HEK293 (cell line): ENCODE results near the gene FRMD4B.

Experiments
- FEZF1 ChIP-seq: fragments of 450-650 bp; formaldehyde crosslinking; IDR thresholded peaks from 2 replicates; pipeline ENCODE4 v1.5.1; 2016; ENCODE audit warnings: missing biosample characterization, missing genetic modification characterization
- GFI1B ChIP-seq: fragments of 450-650 bp; formaldehyde crosslinking; IDR thresholded peaks from 2 replicates; pipeline ENCODE4 v1.5.1; 2016; ENCODE audit warnings: missing biosample characterization, missing genetic modification characterization
- HIC1 ChIP-seq: fragments of 450-650 bp; formaldehyde crosslinking; IDR thresholded peaks from 2 replicates; pipeline ENCODE4 v1.5.1; 2016; ENCODE audit warnings: missing biosample characterization, missing genetic modification characterization
- MEIS1 ChIP-seq: sonication (generic); formaldehyde crosslinking; IDR thresholded peaks from 2 replicates; pipeline ENCODE4 v1.8.1; 2022; ENCODE audit warnings: missing genetic modification reagents, mild to moderate bottlenecking, borderline replicate concordance
- SP7 ChIP-seq: fragments of 450-650 bp; formaldehyde crosslinking; IDR thresholded peaks from 2 replicates; pipeline ENCODE4 v1.5.1; 2016; ENCODE audit warnings: missing biosample characterization, missing genetic modification characterization
- YY2 ChIP-seq: fragments of 450-650 bp; formaldehyde crosslinking; IDR thresholded peaks from 2 replicates; pipeline ENCODE4 v1.5.1; 2016; ENCODE audit warnings: missing biosample characterization, missing genetic modification characterization
- ZBTB11 ChIP-seq: fragments of 450-650 bp; formaldehyde crosslinking; conservative IDR thresholded peaks from 2 replicates; pipeline ENCODE4 v1.5.1; 2016; ENCODE audit warnings: low read depth, missing biosample characterization, missing genetic modification characterization
- ZEB2 ChIP-seq: fragments of 450-650 bp; formaldehyde crosslinking; IDR thresholded peaks from 2 replicates; pipeline ENCODE4 v1.5.1; 2016; ENCODE audit warnings: missing biosample characterization, missing genetic modification characterization
- ZNF138 ChIP-seq: fragments of 450-650 bp; formaldehyde crosslinking; IDR thresholded peaks from 2 replicates; pipeline ENCODE4 v1.5.1; 2016; ENCODE audit warnings: missing biosample characterization, missing genetic modification characterization, borderline replicate concordance
- ZNF2 ChIP-seq: fragments of 450-650 bp; formaldehyde crosslinking; IDR thresholded peaks from 2 replicates; pipeline ENCODE4 v1.5.1; 2016; ENCODE audit warnings: missing biosample characterization, missing genetic modification characterization
- ZNF239 ChIP-seq: fragments of 450-650 bp; formaldehyde crosslinking; IDR thresholded peaks from 2 replicates; pipeline ENCODE4 v1.5.1; 2016; ENCODE audit warnings: missing biosample characterization, missing genetic modification characterization
- ZNF26 ChIP-seq: fragments of 450-650 bp; formaldehyde crosslinking; IDR thresholded peaks from 2 replicates; pipeline ENCODE4 v1.5.1; 2016; ENCODE audit warnings: missing biosample characterization, missing genetic modification characterization
- ZNF266 ChIP-seq: fragments of 450-650 bp; formaldehyde crosslinking; IDR thresholded peaks from 2 replicates; pipeline ENCODE4 v1.5.1; 2016; ENCODE audit warnings: missing biosample characterization, missing genetic modification characterization, low read depth
- ZNF335 ChIP-seq: fragments of 450-650 bp; formaldehyde crosslinking; conservative IDR thresholded peaks from 2 replicates; pipeline ENCODE4 v1.5.1; 2016; ENCODE audit warnings: missing biosample characterization, missing genetic modification characterization
- ZNF350 ChIP-seq: fragments of 450-650 bp; formaldehyde crosslinking; IDR thresholded peaks from 2 replicates; pipeline ENCODE4 v1.5.0; 2017; ENCODE audit warnings: missing biosample characterization, mild to moderate bottlenecking, missing genetic modification characterization
- ZNF398 ChIP-seq: fragments of 450-650 bp; formaldehyde crosslinking; IDR thresholded peaks from 2 replicates; pipeline ENCODE4 v1.5.1; 2017; ENCODE audit warnings: missing biosample characterization, missing genetic modification characterization
- ZNF521 ChIP-seq: fragments of 450-650 bp; formaldehyde crosslinking; IDR thresholded peaks from 2 replicates; pipeline ENCODE4 v1.5.1; 2017; ENCODE audit warnings: missing biosample characterization, mild to moderate bottlenecking, missing genetic modification characterization
- ZNF548 ChIP-seq: fragments of 450-650 bp; formaldehyde crosslinking; IDR thresholded peaks from 2 replicates; pipeline ENCODE4 v1.5.1; 2016; ENCODE audit warnings: missing biosample characterization, missing genetic modification characterization
- ZNF558 ChIP-seq: fragments of 450-650 bp; formaldehyde crosslinking; IDR thresholded peaks from 2 replicates; pipeline ENCODE4 v1.5.1; 2016; ENCODE audit warnings: missing biosample characterization, missing genetic modification characterization
- ZNF560 ChIP-seq: fragments of 450-650 bp; formaldehyde crosslinking; IDR thresholded peaks from 2 replicates; pipeline ENCODE4 v1.5.1; 2017; ENCODE audit warnings: missing biosample characterization, missing genetic modification characterization, borderline replicate concordance
- ZNF658 ChIP-seq: fragments of 450-650 bp; formaldehyde crosslinking; IDR thresholded peaks from 2 replicates; pipeline ENCODE4; 2016; ENCODE audit warnings: missing biosample characterization, missing genetic modification characterization
- ZXDB ChIP-seq: fragments of 450-650 bp; formaldehyde crosslinking; IDR thresholded peaks from 2 replicates; pipeline ENCODE4 v1.5.1; 2016; ENCODE audit warnings: missing biosample characterization, missing genetic modification characterization
- TF ChIP-seq, protein P1 (sequence below): fragments of 450-650 bp; formaldehyde crosslinking; IDR thresholded peaks from 2 replicates; pipeline ENCODE4 v1.5.1; 2016; ENCODE audit warnings: missing biosample characterization, missing genetic modification characterization
- TF ChIP-seq, protein P2 (sequence below): fragments of 450-650 bp; formaldehyde crosslinking; IDR thresholded peaks from 2 replicates; pipeline ENCODE4 v1.5.1; 2016; ENCODE audit warnings: missing biosample characterization, missing genetic modification characterization
- TF ChIP-seq, protein P3 (sequence below): fragments of 450-650 bp; formaldehyde crosslinking; IDR thresholded peaks from 2 replicates; pipeline ENCODE4 v1.5.1; 2017; ENCODE audit warnings: missing biosample characterization, missing genetic modification characterization
- TF ChIP-seq, protein P4 (sequence below): fragments of 450-650 bp; formaldehyde crosslinking; IDR thresholded peaks from 2 replicates; pipeline ENCODE4 v1.5.1; 2016; ENCODE audit warnings: missing biosample characterization, missing genetic modification characterization

Gene FRMD4B

GRCh38 chr3:69385723-69386555 is at the start of gene FRMD4B (continued):
- TF ChIP-seq ZNF521 (tag by site-specific recombination) (no peak), ZNF266 (tag by site-specific recombination) (no peak), ZNF658 (no peak), YY2 (tag by site-specific recombination) (no peak), ZNF26 (tag by site-specific recombination) (no peak), SP7 (tag by site-specific recombination) (no peak), ZNF398 (tag by site-specific recombination) (no peak), ZNF335 (tag by site-specific recombination) (peak; percentile 80), ZNF548 (tag by site-specific recombination) (no peak), ZNF558 (no peak), GFI1B (tag by site-specific recombination) (no peak), MEIS1 (CRISPR knock-in tag) (no peak), ZXDB (tag by site-specific recombination) (no peak), ZNF560 (no peak), ZNF350 (tag by site-specific recombination) (no peak), ZNF239 (no peak), ZBTB11 (tag by site-specific recombination) (0 out of 2 replicates have a peak, but pooled peaks have one; percentile 22), HIC1 (tag by site-specific recombination) (0 out of 2 replicates have a peak, but pooled peaks have one; percentile 30), ZNF138 (tag by site-specific recombination) (no peak), FEZF1 (tag by site-specific recombination) (no peak), ZNF2 (tag by site-specific recombination) (no peak), ZEB2 (tag by site-specific recombination) (peak; percentile 21; the same call in 1 of the 2 replicates)
- TF ChIP-seq, protein P1, sequence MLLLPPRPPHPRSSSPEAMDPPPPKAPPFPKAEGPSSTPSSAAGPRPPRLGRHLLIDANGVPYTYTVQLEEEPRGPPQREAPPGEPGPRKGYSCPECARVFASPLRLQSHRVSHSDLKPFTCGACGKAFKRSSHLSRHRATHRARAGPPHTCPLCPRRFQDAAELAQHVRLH (tag by site-specific recombination): no peak
- TF ChIP-seq, protein P2, sequence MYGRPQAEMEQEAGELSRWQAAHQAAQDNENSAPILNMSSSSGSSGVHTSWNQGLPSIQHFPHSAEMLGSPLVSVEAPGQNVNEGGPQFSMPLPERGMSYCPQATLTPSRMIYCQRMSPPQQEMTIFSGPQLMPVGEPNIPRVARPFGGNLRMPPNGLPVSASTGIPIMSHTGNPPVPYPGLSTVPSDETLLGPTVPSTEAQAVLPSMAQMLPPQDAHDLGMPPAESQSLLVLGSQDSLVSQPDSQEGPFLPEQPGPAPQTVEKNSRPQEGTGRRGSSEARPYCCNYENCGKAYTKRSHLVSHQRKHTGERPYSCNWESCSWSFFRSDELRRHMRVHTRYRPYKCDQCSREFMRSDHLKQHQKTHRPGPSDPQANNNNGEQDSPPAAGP: no peak
- TF ChIP-seq, protein P3, sequence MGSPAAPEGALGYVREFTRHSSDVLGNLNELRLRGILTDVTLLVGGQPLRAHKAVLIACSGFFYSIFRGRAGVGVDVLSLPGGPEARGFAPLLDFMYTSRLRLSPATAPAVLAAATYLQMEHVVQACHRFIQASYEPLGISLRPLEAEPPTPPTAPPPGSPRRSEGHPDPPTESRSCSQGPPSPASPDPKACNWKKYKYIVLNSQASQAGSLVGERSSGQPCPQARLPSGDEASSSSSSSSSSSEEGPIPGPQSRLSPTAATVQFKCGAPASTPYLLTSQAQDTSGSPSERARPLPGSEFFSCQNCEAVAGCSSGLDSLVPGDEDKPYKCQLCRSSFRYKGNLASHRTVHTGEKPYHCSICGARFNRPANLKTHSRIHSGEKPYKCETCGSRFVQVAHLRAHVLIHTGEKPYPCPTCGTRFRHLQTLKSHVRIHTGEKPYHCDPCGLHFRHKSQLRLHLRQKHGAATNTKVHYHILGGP (tag by site-specific recombination): no peak
- TF ChIP-seq, protein P4, sequence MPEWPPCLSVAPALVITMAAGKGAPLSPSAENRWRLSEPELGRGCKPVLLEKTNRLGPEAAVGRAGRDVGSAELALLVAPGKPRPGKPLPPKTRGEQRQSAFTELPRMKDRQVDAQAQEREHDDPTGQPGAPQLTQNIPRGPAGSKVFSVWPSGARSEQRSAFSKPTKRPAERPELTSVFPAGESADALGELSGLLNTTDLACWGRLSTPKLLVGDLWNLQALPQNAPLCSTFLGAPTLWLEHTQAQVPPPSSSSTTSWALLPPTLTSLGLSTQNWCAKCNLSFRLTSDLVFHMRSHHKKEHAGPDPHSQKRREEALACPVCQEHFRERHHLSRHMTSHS (tag by site-specific recombination): no peak
